Hepatocyte (in vitro differentiated cells): ENCODE data around the gene C19orf73. TPM values are rescaled to one million over a fixed set of nuclear protein-coding genes. Genes with fewer than 3 reads are reported as not detected.

Experiments used
- DNase-seq: peaks from one replicate; pipeline ENCODE4 v3.0.0-alpha.2; 2016; ENCODE audit warnings: low spot score
- H2AFZ ChIP-seq: fragments of 200-600 bp; sonication (generic); 2 replicates; pipeline ENCODE4 v1.6.0; 2016; ENCODE audit warnings: antibody characterized with exemption, mild to moderate bottlenecking
- H3K27ac ChIP-seq: fragments of 200-600 bp; sonication (generic); 2 replicates; pipeline ENCODE4 v1.5.1; 2016; ENCODE audit warnings: mild to moderate bottlenecking
- H3K27me3 ChIP-seq: fragments of 200-600 bp; sonication (generic); 2 replicates; pipeline ENCODE4 v1.6.1; 2016
- H3K36me3 ChIP-seq: fragments of 200-600 bp; sonication (generic); replicated peaks from 2 replicates; pipeline ENCODE4 v1.5.1; 2016; ENCODE audit warnings: low read depth; ENCODE audit not compliant: insufficient read depth
- H3K4me1 ChIP-seq: fragments of 200-600 bp; sonication (generic); 2 replicates; pipeline ENCODE4 v1.5.1; 2016; ENCODE audit warnings: mild to moderate bottlenecking, moderate library complexity; ENCODE audit not compliant: insufficient read depth
- H3K4me2 ChIP-seq: fragments of 200-600 bp; sonication (generic); 2 replicates; pipeline ENCODE4 v1.6.0; 2016
- H3K4me3 ChIP-seq: fragments of 200-600 bp; sonication (generic); 2 replicates; pipeline ENCODE4 v1.5.1; 2016; ENCODE audit warnings: mild to moderate bottlenecking
- H3K79me2 ChIP-seq: fragments of 200-600 bp; sonication (generic); 2 replicates; pipeline ENCODE4 v1.6.0; 2017; ENCODE audit warnings: mild to moderate bottlenecking
- H3K9me2 ChIP-seq: fragments of 200-600 bp; sonication (generic); replicated peaks from 2 replicates; pipeline ENCODE4 v1.6.0; 2017; ENCODE audit warnings: mild to moderate bottlenecking; ENCODE audit not compliant: insufficient read depth
- H3K9me3 ChIP-seq: fragments of 200-600 bp; sonication (generic); 2 replicates; pipeline ENCODE4 v1.5.1; 2016; ENCODE audit warnings: low read depth, mild to moderate bottlenecking
- H4K20me1 ChIP-seq: fragments of 200-600 bp; sonication (generic); 2 replicates; pipeline ENCODE4 v1.6.0; 2016; ENCODE audit warnings: mild to moderate bottlenecking; ENCODE audit not compliant: insufficient read depth, poor library complexity, severe bottlenecking
- CTCF ChIP-seq: fragments of 200-600 bp; sonication (generic); IDR thresholded peaks from 2 replicates; pipeline ENCODE4 v1.5.1; 2016; ENCODE audit warnings: antibody characterized with exemption, mild to moderate bottlenecking; ENCODE audit not compliant: poor library complexity
- EZH2 ChIP-seq: fragments of 200-600 bp; sonication (generic); IDR thresholded peaks from 2 replicates; pipeline ENCODE4 v1.6.1; 2016; ENCODE audit warnings: antibody characterized with exemption, mild to moderate bottlenecking, borderline replicate concordance
- EZH2phosphoT487 ChIP-seq: fragments of 200-600 bp; sonication (generic); IDR thresholded peaks from one replicate; pipeline ENCODE4 v1.6.1; 2018; ENCODE audit warnings: antibody characterized with exemption, mild to moderate bottlenecking, low read depth, moderate library complexity; ENCODE audit not compliant: unreplicated experiment, severe bottlenecking
- WGBS: methylation state at CpG from one replicate; pipeline ENCODE4 v1.1.6; 2016; ENCODE audit warnings: low lambda C conversion rate; ENCODE audit errors: missing lambda C conversion rate; 5-methylcytosine and 5-hydroxymethylcytosine counted together
- polyA plus RNA-seq: library from polyadenylated mRNA; unstranded; fragments of >200 nt; fragmentation: Nextera tagmentation; extraction: Ambion mirVana; gene quantifications from 2 replicates; pipeline ENCODE4 v1.2.1, GENCODE V29; 2016
- total RNA-seq: library from RNA; depleted of rRNA; stranded (reverse); fragments of >200 nt; gene quantifications from 2 replicates; pipeline ENCODE4 v1.2.3, GENCODE V29; 2014

The C19orf73 gene
- total and polyA plus RNA-seq, 2 experiments from 2014 or later, result 1.9 to 2.7 TPM

GRCh38 chr19:49086296-49086695, 32.6 kb downstream of the C19orf73 start:
- no peak overlapping the region for H3K27ac ChIP-seq
- H3K4me1 ChIP-seq, result peaks cover 18% of the 10 kb centered on the region
- H3K9me3 ChIP-seq, result no peaks in the 10 kb centered on the region
- no peak overlapping the region for H2AFZ ChIP-seq
- TF ChIP-seq EZH2 (no peak), EZH2phosphoT487 (no peak), CTCF (no peak)
- no peaks in the 10 kb centered on the region for H3K36me3 ChIP-seq
- 68% methylated on average over 11 of the region's 11 CpGs for WGBS
- peak overlapping the region; percentile 92 for H3K4me2 ChIP-seq
- peak overlapping the region; percentile 86 for H3K4me3 ChIP-seq
- peaks cover 58% of the 10 kb centered on the region for H3K79me2 ChIP-seq
- H3K9me2 ChIP-seq, result no peaks in the 10 kb centered on the region
- DNase-seq, result no peak
- H4K20me1 ChIP-seq, result peaks cover 49% of the 10 kb centered on the region
- H3K27me3 ChIP-seq, result no peaks in the 10 kb centered on the region

GRCh38 chr19:49085868-49086232, 33.1 kb downstream of the C19orf73 start:
- Histone ChIP-seq H3K9me3 (no peaks in the 10 kb centered on the region), H2AFZ (peak overlapping the region; percentile 79), H3K36me3 (no peaks in the 10 kb centered on the region), H3K27ac (peak overlapping the region; percentile 95), H3K79me2 (peaks cover 54% of the 10 kb centered on the region), H4K20me1 (peaks cover 49% of the 10 kb centered on the region), H3K4me1 (peaks cover 18% of the 10 kb centered on the region), H3K9me2 (no peaks in the 10 kb centered on the region), H3K4me2 (peak overlapping the region; percentile 92), H3K4me3 (peak overlapping the region; percentile 86), H3K27me3 (no peaks in the 10 kb centered on the region)
- TF ChIP-seq EZH2phosphoT487, result no peak
- DNase-seq, result no peak
- 3% methylated on average over 14 of the region's 14 CpGs for WGBS

- Histone ChIP-seq H3K9me3 (no peaks in the 10 kb centered on the region), H3K9me2 (no peaks in the 10 kb centered on the region), H3K4me3 (peak within 1 kb of the TSS; percentile 86), H2AFZ (peak within 1 kb of the TSS; percentile 91), H3K79me2 (peaks cover 48% of the 10 kb centered on the region), H3K4me2 (peak within 1 kb of the TSS; percentile 92), H4K20me1 (peaks cover 45% of the 10 kb centered on the region), H3K36me3 (no peaks in the 10 kb centered on the region), H3K4me1 (peaks cover 18% of the 10 kb centered on the region), H3K27ac (peak within 1 kb of the TSS; percentile 95), H3K27me3 (no peaks in the 10 kb centered on the region)
- peak; percentile 100 for DNase-seq
- under 1% methylated on average over 67 of the region's 89 CpGs for WGBS
- TF ChIP-seq CTCF, result no peak
- no peak for TF ChIP-seq EZH2phosphoT487
- TF ChIP-seq EZH2, result no peak
Observed at GRCh38 chr19:49085020-49085867, 33.7 kb downstream of the C19orf73 start, which contains the start of gene SNRNP70. SNRNP70 (plus strand) TSS chr19:49085451; CDS start chr19:49086415, 964 bp downstream.

GRCh38 chr19:49084206-49085019, 34.5 kb downstream of the C19orf73 start:
- Histone ChIP-seq H2AFZ (peak overlapping the region; percentile 91), H3K27me3 (no peaks in the 10 kb centered on the region), H3K36me3 (no peaks in the 10 kb centered on the region), H4K20me1 (peaks cover 38% of the 10 kb centered on the region), H3K9me3 (no peaks in the 10 kb centered on the region), H3K27ac (peak overlapping the region; percentile 88), H3K4me3 (peak overlapping the region; percentile 16), H3K4me2 (peak overlapping the region; percentile 81), H3K4me1 (peaks cover 18% of the 10 kb centered on the region), H3K79me2 (peaks cover 41% of the 10 kb centered on the region), H3K9me2 (no peaks in the 10 kb centered on the region)
- no peak for DNase-seq
- TF ChIP-seq EZH2phosphoT487, result no peak
- TF ChIP-seq EZH2, result no peak
- no peak for TF ChIP-seq CTCF
- 82% methylated on average over 26 of the region's 26 CpGs for WGBS
